Measurements from ENCODE around the gene MYLK4. TPM values are rescaled to one million over a fixed set of nuclear protein-coding genes. Genes with fewer than 3 reads are reported as not detected.

Gene MYLK4
- total RNA-seq, 1 experiment from 2014 or later = 0.73 TPM

DNA sequence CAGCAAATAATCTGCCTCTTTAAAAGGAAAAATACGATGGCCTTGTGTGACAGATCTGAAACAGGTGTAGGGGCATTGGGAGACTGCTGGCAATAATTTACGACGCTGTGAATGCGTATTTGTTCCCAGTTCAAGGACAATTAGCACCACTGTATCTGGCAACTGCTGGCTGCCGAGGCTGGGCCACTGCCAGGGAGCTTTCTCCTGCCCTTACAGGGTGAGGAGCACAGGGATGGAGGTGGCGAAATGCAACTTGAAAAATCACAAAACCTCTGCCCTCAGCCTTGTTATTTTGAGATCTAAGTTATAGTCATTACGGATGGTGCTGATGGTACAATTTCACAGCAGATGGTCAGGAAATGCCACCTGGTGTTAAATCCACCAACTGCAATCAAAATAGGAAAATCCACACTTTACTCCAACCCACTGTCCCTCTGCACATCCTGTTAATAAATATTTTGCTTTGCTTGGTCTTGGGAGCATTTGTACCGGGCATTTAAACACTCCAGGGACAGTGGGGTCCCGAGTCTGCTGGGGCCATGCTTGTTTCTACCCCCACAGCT, 6.4 kb downstream of the MYLK4 start:
- Mint-ChIP-seq H3K27ac (ENCODE audit: unreplicated experiment) (no peak overlapping the region), H3K27me3 (ENCODE audit: unreplicated experiment) (no peaks in the 10 kb centered on the region), H3K4me3 (ENCODE audit: low read depth, unreplicated experiment) (no peak overlapping the region), H3K36me3 (ENCODE audit: insufficient read depth, unreplicated experiment) (no peaks in the 10 kb centered on the region), H3K4me1 (ENCODE audit: low read depth, unreplicated experiment) (peaks cover 7% of the 10 kb centered on the region), H3K9me3 (ENCODE audit: low read depth, unreplicated experiment) (no peaks in the 10 kb centered on the region)
- intact Hi-C loops (cut with micrococcal nuclease; ENCODE audit: unreplicated experiment) = no loop called here
- BruUV-seq (replicated peaks) = no TSS peak
- TF ChIP-seq, protein P1, sequence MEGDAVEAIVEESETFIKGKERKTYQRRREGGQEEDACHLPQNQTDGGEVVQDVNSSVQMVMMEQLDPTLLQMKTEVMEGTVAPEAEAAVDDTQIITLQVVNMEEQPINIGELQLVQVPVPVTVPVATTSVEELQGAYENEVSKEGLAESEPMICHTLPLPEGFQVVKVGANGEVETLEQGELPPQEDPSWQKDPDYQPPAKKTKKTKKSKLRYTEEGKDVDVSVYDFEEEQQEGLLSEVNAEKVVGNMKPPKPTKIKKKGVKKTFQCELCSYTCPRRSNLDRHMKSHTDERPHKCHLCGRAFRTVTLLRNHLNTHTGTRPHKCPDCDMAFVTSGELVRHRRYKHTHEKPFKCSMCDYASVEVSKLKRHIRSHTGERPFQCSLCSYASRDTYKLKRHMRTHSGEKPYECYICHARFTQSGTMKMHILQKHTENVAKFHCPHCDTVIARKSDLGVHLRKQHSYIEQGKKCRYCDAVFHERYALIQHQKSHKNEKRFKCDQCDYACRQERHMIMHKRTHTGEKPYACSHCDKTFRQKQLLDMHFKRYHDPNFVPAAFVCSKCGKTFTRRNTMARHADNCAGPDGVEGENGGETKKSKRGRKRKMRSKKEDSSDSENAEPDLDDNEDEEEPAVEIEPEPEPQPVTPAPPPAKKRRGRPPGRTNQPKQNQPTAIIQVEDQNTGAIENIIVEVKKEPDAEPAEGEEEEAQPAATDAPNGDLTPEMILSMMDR (IDR thresholded peaks at IDR 0.05; ENCODE audit: unreplicated experiment) = peak; percentile 19
- CTCF ChIA-PET = no interaction called here
- DNase-seq = no peak

DNA sequence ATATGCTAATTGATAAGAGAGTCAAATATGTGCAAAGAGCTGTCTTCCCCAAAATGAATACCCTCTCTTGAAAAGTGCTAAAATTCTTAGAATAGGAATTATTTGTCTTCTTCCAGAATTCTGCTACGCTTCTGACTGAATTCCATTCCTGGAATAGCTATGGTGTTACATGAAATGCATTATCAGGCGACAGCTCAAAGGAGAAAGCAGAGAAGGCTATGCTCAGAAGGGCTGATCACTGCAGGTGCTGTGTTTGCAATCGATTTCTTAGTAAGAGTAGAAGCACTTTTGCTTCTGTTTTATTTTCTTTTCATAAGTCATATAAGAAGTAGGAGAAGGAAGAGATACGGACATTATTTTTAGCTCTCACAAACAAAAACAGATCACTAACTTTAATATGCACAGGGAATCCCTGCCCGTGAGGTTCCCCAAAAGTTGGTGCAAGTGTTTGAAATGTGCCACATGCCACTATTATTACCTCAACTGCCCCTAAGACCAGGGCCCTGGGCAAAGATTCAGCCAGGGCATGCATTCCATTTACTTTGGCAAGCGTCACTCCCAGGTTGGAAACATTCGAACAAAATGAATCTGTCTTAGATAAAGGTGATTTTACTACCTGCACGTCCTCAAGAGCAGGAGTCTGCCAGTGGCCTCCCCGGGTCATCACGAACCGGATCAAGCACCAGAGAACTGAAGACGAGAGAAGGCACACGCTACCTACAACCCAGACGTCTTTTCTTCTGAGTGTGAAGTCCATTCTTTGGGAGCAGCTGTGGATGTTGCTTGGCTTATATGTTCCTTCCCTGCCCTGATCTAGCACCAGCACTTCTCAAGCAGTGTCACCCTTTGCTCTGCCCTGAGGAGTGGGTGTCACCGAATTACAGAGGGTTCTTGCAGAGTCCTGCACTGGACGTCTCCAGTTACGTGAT, 7.2 kb downstream of the MYLK4 start:
- no peaks in the 10 kb centered on the region for H3K27me3 Mint-ChIP-seq (ENCODE audit: unreplicated experiment)
- intact Hi-C loops (cut with micrococcal nuclease; ENCODE audit: unreplicated experiment) = no loop called here
- TF ChIP-seq, protein P1 (IDR thresholded peaks at IDR 0.05; ENCODE audit: unreplicated experiment) = no peak
- DNase-seq = no peak
- H3K27ac Mint-ChIP-seq (ENCODE audit: unreplicated experiment) = no peak overlapping the region
- no peaks in the 10 kb centered on the region for H3K9me3 Mint-ChIP-seq (ENCODE audit: low read depth, unreplicated experiment)
- CTCF ChIA-PET = no interaction called here
- no TSS peak for BruUV-seq (replicated peaks)
- no peak overlapping the region for H3K4me3 Mint-ChIP-seq (ENCODE audit: low read depth, unreplicated experiment)
- H3K36me3 Mint-ChIP-seq (ENCODE audit: insufficient read depth, unreplicated experiment) = no peaks in the 10 kb centered on the region
- peaks cover 7% of the 10 kb centered on the region for H3K4me1 Mint-ChIP-seq (ENCODE audit: low read depth, unreplicated experiment)

- no peak overlapping the region for H3K27ac Mint-ChIP-seq (ENCODE audit: unreplicated experiment)
- DNase-seq = no peak
- TF ChIP-seq, protein P1 (IDR thresholded peaks at IDR 0.05; ENCODE audit: unreplicated experiment) = no peak
- no TSS peak for BruUV-seq (replicated peaks)
- CTCF ChIA-PET = no interaction called here
- H3K27me3 Mint-ChIP-seq (ENCODE audit: unreplicated experiment) = no peaks in the 10 kb centered on the region
- peaks cover 7% of the 10 kb centered on the region for H3K4me1 Mint-ChIP-seq (ENCODE audit: low read depth, unreplicated experiment)
- no peaks in the 10 kb centered on the region for H3K36me3 Mint-ChIP-seq (ENCODE audit: insufficient read depth, unreplicated experiment)
- no peaks in the 10 kb centered on the region for H3K9me3 Mint-ChIP-seq (ENCODE audit: low read depth, unreplicated experiment)
- H3K4me3 Mint-ChIP-seq (ENCODE audit: low read depth, unreplicated experiment) = no peak overlapping the region
- intact Hi-C loops (cut with micrococcal nuclease; ENCODE audit: unreplicated experiment) = no loop called here
Observed at GRCh38 chr6:2741756-2742155, 9.0 kb downstream of the MYLK4 start.

GRCh38 chr6:2740581-2740980, 10.1 kb downstream of the MYLK4 start:
- BruUV-seq (replicated peaks) = no TSS peak
- peaks cover 7% of the 10 kb centered on the region for H3K4me1 Mint-ChIP-seq (ENCODE audit: low read depth, unreplicated experiment)
- CTCF ChIA-PET = no interaction called here
- no peaks in the 10 kb centered on the region for H3K27me3 Mint-ChIP-seq (ENCODE audit: unreplicated experiment)
- no peaks in the 10 kb centered on the region for H3K36me3 Mint-ChIP-seq (ENCODE audit: insufficient read depth, unreplicated experiment)
- no peak for DNase-seq
- H3K4me3 Mint-ChIP-seq (ENCODE audit: low read depth, unreplicated experiment) = no peak overlapping the region
- H3K9me3 Mint-ChIP-seq (ENCODE audit: low read depth, unreplicated experiment) = no peaks in the 10 kb centered on the region
- intact Hi-C loops (cut with micrococcal nuclease; ENCODE audit: unreplicated experiment) = no loop called here
- TF ChIP-seq, protein P1 (IDR thresholded peaks at IDR 0.05; ENCODE audit: unreplicated experiment) = no peak
- no peak overlapping the region for H3K27ac Mint-ChIP-seq (ENCODE audit: unreplicated experiment)
